Measurements from ENCODE around the gene NUP133.

- no peak for TF ChIP-seq CTCF (IDR thresholded peaks at IDR 0.05)
- TF ChIP-seq POLR2AphosphoS5 (IDR thresholded peaks at IDR 0.05): no peak
- TF ChIP-seq POLR2A (IDR thresholded peaks at IDR 0.05): no peak
These were observed 76.1 kb downstream of the NUP133 start for GRCh38 chr1:229432116-229432461.

Measured in breast epithelium (tissue), 3 donors.